Right renal pelvis (tissue), 4 donors: Measurements from ENCODE around the gene CHGA. TPM values are rescaled to one million over a fixed set of nuclear protein-coding genes. Genes with fewer than 3 reads are reported as not detected.

ENCODE experiments used
- DNase-seq, 4 donors: peaks; one replicate each; pipeline ENCODE4 v3.0.0-alpha.2; 2013; ENCODE audit warnings: low read depth in 4 of 4, low spot score in 3 of 4, missing footprints in 1 of 4
- polyA plus RNA-seq, 4 donors: library from polyadenylated mRNA; unstranded; fragments of 120-200 nt; gene quantifications; one replicate each; pipeline ENCODE4 v1.2.1, GENCODE V29; 2013; ENCODE audit not compliant: insufficient read length in 4 of 4

CHGA gene
- polyA plus RNA-seq, 4 donors = 0.20 to 2.0 TPM; not detected in 2

GRCh38 chr14:92974541-92975345, 51.8 kb downstream of the CHGA start:
- DNase-seq = no peak

- no peak for DNase-seq
Measured at GRCh38 chr14:92976268-92976667, 53.3 kb downstream of the CHGA start.

- DNase-seq = no peak
Measured at GRCh38 chr14:92978229-92979021, 55.5 kb downstream of the CHGA start.

- no peak for DNase-seq
Measured at GRCh38 chr14:92980866-92981265, 57.9 kb downstream of the CHGA start.

GRCh38 chr14:92981726-92982125, 58.8 kb downstream of the CHGA start:
- DNase-seq = no peak

GRCh38 chr14:92982956-92983355, 60.0 kb downstream of the CHGA start:
- no peak for DNase-seq

GRCh38 chr14:92984082-92984788, 61.3 kb downstream of the CHGA start:
- no peak for DNase-seq

Other genes starting within 250 kb of the CHGA start
- 100 to 1,000 TPM; 121 to 148 (median 132) TPM for gene LGMN, start 174.5 kb upstream of the CHGA start, polyA plus RNA-seq
- gene GOLGA5, start 128.8 kb upstream of the CHGA start, polyA plus RNA-seq = 10 to 100 TPM; 39.7 to 53.0 (median 51.9) TPM
- gene ITPK1, start 192.8 kb downstream of the CHGA start, polyA plus RNA-seq = 10 to 100 TPM; 30.4 to 34.3 (median 31.7) TPM